IPS DF 4.7 (cell line): ENCODE data around the gene CRIP2.
A peak's percentile ranks its signal among the peaks of the same experiment; 100 is the strongest.

Source experiments
- DNase-seq: peaks from one replicate; pipeline ENCODE4 v3.0.0-alpha.2; 2013; ENCODE audit warnings: low spot score; ENCODE audit errors: extremely low read depth

CRIP2 gene

DNA sequence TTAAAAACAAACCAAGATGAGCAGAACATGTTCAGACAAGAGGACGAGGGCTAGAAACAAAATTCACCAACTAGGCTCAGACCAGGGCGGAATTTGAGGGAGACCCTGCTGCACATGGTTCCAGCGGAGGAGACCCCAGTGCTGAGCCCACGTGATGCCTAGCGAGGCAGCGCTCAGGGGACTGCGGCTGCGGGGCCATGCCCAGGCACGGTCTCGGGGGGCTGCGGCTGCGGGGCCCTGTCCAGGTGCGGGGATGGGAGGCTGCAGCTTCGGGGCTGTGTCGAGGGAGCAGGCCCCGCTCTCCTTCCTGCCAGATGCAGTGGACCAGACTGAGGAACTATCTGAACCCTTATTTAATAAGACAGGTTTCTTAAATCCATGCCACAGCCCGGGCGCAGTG, 12.7 kb upstream of the CRIP2 start:
- DNase-seq = no peak

DNA sequence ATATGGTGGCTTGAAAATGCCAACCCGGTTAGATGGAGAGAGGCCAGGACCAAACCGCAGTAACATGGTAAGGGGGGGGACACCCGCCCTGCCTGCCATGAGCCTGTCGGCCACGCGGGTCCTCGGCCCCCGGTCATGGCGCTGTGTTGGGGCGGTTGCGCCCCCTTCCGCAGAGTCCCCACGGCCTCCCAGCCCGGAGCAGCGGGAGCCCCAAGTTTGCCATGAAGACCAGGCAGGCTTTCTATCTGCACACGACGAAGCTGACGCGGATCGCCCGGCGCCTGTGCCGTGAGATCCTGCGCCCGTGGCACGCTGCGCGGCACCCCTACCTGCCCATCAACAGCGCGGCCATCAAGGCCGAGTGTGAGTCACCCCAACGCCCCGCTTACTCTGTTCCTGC, 10.1 kb upstream of the CRIP2 start:
- no peak for DNase-seq

DNA sequence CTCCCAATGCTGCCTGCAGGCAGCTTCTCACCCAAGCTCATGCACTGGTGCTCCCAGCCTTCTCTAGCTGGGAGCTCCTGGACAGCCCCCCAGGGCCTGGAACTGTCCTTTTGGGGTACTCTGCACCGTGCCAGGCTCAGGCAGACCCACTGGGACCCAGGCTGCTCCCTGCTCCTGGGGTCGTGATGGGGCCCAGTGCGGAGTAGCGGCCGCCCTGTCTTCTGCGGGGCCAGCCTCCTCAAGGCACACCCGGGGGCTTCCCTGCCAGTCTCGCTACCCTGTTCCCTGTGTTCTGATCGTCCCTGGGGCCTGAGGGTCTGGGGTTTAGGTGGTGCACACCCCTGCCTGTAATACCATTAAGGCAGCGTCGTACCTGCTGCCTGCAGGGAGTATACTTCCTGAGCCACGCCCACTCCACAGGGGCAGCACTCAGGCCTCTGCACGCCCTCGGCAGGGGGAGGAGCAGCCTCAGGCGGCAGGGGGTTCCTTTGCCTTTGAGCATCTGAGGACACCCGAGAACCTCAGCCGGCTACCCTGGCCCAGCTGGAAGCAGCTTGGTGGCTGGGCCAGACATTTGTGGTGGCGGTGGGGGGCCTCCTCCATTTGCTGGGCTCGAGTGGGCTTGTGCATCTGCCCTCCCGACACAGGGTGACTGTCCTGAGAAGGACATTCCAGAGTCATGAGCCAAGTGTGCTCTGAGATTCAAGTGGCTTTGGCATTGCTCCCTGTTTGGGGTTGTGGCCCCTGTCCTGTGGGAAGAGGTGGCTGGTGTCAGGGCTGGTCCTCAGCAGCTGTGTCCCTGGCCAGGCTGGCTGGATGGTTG, 9.2 kb upstream of the CRIP2 start:
- no peak for DNase-seq

DNA sequence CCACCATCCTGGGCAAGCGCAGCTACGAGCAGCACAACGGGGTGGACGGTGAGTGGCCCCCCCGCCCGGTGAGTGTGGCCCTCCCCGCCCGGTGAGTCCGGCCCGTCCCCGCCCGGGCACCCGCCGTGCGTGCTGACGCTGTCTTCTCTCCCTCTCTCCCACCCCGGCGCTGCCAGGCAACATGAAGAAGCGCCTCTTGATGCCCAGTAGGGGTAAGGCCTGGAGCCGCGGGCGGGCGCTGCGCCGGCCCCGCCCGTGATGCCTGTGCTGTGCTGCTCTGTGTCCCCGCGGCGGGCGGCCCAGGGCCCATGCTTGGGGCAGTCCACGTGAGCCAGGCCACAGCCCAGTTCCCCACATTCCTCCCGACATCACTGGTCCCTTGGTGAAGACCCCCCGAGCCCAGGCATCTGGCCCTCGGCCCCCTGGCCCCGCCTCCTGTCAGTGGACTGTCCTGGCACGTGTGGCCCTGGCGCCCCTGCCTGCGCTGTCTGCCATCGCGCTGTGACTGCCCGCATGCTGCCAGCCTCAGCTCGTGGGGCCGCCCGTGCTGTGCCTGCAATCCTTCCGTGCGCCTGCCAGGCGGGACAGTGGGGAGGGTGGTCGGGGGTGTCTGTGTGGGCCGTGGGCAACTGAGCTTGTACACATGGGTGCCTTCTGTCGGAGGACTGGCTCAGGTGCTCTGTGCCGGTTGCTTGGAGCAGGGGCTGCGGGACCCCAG, 7.9 kb upstream of the CRIP2 start:
- DNase-seq = no peak

DNA sequence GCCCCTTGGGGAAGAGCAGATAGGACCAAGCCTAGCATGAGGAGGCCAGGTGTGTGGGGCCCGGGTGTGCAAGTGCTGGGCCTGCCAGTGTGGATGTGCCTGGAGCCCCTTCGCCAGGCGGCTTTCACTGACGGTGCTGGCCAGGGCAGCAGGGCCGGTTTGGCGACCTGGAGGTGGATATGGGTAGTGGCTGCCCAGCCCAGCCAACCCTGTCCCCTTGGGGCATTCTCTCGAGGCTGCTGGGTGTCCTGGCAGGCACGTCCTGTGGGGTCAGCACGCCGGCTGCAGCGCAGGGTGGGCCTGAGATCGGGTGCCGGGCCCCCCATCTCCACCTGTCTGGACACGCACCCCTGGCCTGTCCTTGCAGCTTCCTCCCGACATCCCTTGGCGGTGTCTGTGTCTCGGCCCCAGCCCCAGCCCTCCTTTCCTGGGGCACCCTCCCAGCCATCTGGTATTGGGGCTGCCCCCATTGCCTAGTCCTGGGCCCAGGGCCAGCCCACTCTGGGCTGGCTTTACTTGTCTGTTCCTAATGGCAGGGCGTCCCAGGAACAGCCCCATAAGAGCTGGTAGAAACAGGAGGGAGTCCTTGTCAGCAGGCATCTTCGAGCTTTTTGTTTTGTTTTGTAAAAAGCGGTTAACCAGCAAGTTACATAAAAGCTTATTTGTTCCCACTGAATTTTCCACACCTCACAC, 7.2 kb upstream of the CRIP2 start:
- no peak for DNase-seq

DNA sequence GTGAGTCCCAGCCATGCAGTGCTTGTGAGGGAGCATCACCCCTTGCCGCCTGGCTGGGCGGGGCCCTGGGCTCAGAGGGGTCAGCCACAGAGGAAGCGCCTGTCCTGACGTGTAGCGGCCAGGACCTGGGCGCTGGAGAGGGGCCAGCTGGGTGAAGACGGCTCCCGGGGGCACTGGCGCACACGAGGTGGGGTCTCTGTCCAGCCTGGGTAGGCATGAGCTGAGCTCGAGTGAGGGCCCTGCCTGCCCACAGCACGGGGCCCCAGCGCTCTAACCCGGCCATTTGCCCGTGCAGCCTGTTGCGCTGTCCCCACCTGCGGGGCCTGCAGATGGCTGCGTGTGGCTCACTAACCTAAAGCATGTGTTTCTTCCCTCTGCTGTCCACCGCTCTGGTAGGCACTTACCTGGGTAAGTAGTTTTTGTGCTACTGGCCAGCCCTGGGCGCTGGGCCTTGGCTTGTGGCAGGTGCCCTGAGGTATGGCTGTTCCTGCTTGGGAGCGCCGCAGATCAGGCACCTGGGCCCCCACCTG, 6.6 kb upstream of the CRIP2 start:
- no peak for DNase-seq

DNA sequence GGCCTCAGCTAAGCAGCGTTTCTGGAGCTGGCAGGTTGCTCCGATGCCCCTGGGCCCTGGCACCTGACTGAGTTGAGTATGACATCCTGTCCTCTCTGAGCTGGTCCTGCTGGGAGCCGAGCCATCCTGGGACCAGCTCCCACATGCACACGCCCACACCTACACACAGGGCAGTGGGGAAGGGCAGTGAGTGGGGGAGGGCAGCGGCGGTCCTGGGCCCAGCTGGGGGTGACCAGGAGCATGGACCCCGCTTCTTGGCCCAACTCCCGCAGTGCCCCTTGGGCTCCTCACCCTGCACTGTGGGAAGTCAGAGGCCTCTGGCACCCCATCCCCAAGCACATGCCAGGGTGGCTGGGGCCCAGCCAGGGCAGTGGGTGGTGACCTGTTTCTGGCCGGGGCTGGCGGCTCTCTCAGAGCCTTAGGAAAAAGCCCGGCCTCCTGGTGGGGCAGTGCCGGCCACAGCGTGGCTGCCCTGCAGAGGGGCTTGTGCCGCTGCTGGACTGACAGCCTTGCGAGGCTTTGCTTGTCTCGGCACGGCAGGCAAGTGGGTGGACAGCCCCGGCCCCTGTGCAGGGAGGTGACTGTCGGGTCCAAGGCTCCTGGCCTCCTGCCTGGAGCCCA, 5.9 kb upstream of the CRIP2 start:
- DNase-seq = no peak

DNA sequence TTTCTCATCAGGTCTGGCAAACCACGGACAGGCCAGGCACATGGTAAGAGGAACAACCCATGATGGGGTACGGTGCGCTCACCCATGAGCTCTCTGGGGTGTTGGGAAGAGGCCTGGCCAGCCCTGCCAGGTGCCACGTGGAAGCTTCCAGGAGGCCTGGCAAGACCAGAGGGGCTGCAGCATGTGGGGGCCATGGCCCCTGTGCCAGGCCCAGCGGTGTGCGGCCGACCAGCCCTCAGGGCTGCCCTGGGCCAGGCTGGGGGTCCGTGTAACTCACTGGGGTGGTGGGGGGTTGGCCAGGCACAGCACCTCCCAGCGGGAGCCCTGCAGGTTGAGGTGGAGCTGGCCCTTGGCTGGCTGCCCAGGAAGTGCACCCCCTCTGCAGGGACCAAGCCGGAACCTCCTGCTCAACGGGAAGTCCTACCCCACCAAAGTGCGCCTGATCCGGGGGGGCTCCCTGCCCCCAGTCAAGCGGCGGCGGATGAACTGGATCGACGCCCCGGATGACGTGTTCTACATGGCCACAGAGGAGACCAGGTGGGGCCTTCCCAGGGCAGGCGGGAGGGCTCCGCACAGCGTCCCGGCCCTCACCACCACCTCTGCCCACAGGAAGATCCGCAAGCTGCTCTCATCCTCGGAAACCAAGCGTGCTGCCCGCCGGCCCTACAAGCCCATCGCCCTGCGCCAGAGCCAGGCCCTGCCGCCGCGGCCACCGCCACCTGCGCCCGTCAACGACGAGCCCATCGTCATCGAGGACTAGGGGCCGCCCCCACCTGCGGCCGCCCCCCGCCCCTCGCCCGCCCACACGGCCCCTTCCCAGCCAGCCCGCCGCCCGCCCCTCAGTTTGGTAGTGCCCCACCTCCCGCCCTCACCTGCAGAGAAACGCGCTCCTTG, 4.9 kb upstream of the CRIP2 start:
- no peak for DNase-seq

DNA sequence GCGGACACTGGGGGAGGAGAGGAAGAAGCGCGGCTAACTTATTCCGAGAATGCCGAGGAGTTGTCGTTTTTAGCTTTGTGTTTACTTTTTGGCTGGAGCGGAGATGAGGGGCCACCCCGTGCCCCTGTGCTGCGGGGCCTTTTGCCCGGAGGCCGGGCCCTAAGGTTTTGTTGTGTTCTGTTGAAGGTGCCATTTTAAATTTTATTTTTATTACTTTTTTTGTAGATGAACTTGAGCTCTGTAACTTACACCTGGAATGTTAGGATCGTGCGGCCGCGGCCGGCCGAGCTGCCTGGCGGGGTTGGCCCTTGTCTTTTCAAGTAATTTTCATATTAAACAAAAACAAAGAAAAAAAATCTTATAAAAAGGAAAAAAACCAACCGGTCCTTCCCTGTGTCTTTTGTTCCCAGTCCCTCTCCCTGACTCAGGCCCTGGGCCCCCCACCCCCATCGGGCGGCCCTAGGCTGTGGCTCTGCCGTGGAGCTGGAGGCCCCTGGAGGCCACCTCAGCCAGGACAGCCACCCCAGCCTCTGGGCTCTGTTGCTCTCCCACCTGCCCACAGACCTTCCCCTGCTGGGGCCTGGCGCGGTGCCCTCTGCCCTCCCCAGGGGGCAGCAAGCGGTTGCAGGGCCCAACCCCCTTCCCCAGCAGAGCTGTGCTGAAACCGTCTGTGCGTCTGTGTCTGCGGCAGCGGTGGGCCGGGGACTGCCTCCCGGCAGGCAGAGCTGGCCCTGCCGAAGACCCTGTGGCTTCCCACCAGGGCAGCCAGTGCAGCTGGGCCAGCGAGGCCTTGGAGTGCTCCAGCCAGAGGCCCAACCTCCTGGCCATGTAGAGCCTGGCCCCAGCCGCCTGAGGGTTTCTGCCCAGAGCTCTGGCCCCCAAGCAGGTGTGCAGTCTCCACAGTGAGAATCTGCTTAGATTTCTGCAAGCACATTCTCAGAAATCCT, 4.0 kb upstream of the CRIP2 start:
- DNase-seq = no peak

DNA sequence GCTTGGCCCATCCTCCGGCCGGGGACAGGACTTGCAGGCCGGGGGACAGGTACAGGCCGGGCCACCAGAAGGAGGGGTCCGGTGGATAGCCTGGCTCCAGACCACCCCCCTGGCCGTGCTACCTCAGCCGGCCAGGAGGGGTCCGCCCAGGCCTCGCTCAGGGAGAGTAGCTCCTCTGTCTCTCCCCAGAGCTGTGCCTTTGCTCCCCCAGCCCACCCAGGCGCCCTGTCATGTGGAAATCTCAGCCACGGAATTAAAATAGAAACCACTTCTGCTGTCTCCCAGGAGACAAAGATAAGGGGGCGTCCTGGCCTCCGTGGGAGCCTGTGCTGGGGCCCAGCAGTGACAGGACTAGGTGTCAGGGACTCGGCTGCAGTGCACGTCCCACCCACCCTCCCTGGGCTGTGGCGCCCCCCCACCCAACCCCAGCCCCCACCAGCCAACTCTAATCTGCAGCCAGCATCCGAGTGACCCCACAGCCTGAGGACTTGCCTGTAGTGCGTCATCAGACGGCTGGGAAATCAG, 3.3 kb upstream of the CRIP2 start:
- no peak for DNase-seq

DNA sequence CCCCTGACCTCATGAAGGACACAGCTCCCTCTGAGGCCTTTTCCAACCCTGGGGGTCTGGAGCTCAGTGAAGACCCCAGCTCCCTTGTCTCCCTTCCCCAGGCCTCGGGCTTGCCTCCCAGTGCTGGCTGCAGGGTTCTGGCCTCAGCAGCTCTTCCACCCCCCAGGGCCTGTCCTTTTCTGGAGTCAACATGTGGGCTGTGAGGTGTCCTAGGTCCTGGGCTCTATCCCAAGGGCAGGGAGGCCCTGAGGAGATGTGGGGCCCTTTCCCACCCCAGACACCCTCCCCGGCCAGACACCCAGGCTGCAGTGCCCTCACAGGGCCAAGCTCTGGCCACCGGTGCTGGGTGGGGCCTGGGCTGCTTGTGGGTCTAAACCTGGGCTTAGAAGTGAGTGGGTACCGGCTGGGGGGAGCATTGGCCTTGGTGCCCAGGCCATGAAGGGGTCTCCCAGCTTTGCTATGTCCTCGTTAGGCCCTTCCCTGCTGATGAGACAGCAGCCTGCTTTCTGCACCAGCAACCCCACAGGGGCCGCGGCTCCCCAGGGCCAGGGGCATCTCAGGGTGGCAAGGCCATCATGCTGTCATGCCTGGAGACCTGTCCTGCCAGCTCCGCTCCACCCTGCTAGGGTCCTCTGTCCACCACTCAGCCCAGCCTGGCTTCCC, 2.7 kb upstream of the CRIP2 start:
- DNase-seq = no peak

DNA sequence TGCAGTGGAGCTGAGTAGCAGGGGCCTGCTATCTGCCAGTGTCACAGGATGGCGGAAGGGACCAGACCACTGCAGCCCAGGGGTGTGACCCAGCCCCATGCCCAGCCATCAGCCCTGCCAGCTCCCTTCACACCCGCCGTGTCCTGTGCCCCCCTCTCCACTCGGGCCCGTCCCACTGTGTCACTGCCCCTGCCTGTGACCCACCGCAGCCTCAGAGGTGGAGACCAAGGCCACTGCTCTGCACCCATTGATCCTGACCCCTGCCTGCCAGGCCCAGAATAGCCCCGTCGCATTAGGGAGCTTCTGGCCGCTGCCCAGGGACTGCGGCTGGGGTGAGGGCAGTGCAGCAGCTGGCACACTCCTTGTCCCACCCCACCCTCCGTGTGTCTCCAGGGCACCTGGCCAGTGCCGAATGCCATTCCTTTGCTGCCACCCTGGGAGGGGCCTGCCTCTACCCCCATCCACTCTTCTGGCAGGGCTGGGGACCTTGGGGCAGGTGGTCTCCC, 2.1 kb upstream of the CRIP2 start:
- no peak for DNase-seq

DNA sequence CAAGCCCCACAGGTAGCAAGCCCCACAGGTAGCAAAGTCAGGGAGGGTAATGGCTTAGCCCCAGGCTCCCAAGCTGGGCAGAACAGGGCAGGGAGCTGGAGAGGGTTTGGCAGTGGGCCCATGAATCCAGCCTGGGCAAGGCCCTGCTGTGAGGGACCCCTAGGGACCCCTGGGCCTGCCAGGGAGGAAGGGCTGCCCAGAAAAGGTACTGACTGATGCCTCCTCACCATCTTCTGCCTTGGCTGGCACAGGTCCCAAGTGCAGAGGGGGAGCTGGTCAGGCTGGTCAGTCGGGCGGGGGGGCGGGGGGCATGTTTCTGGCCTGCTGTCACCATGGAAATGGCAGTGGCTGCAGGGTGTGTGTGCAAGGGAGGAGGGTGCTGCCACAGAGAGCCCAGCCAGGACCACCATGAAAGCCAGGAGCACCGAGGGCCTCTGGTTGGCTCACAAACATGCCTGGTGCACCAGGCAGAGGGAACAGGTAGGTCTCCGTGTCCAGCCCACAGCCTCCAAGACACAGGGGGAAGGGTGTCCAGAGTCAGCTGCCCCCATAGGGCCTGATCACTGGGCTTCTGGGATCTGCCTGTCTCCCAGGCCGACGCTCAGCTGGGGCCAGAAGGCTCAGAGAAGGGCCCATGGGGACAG, 1.5 kb upstream of the CRIP2 start:
- no peak for DNase-seq

DNA sequence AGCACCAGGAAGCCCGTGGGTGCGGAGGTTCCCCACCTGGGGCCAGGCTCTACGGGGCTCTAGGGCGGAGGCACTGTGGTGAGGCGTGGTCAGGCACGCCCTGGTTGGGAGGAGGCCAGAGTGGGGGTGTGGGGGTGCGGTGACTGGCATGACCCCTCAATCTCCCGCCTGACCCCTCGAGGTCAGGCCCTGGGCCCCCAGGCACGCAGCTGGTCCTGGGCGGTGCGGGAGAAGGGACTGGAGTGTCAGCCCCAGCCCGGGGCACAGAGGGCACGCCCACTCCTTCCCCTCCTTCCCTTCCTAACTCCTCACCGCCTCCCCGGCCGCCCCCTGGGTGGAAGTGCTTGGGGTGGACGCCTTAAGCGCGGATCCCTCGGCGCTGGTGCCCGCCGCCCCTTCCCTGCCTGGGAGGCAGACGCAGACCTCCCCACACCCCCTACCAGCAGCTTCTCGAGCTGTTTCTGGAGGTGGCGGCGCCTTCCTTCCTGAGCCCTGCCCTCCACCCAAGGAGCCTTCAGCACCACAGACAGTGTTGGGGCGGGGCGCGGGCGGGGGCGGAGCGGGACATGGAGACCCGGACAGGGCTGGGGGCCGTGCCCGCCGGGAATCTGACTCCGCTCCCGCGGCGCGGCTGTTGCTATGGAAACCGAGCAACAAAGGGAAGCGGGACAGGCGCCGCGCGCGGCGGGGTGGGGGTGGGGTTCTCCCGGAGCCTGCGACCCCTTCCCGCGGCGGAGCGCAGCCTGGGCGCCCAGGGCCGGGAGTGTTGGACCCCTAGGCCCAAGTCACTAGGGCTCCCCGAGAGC, 741 bp upstream of the CRIP2 start:
- DNase-seq = peak; percentile 60

DNA sequence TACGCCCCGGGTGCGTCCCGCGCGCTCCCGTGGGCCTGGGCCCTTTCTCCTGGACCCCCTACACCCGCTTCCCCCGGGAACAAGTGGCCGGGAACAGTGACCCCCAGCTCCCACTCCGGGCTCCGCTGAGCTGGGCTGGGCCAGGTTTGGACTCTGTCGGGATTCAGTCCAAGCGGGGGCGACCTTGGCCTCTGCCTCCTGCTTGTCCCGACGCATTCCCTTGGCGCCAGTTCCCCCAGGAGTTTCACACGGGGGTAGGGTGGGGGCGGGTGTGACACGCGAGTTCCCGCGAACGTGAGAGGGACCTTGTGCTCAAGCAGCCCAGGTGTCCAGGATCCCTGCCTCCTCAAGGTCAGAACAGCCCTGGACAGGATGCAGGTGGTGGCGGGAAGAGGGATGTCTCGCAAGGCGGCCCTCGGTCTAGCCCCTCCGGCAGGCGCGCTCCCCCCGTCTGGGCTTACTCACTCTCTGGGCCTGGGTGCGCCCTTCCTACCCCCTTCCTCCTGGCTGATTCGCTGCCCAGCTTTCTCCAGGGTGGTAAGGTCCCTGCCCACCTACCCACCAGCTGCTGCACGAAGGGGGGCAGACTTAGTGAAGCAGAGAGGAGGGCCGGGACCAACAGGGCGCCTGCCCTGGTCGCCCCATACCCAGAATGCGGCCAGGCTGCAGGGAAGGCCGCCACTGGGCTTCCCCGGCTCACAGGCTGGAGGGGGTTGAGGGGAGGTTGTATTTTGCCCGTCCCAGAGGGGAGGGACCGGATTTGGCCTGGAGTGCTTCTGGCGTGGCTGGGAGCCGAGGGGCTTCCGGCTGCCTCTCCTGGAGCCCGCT, 862 bp downstream of the CRIP2 start:
- DNase-seq = no peak

DNA sequence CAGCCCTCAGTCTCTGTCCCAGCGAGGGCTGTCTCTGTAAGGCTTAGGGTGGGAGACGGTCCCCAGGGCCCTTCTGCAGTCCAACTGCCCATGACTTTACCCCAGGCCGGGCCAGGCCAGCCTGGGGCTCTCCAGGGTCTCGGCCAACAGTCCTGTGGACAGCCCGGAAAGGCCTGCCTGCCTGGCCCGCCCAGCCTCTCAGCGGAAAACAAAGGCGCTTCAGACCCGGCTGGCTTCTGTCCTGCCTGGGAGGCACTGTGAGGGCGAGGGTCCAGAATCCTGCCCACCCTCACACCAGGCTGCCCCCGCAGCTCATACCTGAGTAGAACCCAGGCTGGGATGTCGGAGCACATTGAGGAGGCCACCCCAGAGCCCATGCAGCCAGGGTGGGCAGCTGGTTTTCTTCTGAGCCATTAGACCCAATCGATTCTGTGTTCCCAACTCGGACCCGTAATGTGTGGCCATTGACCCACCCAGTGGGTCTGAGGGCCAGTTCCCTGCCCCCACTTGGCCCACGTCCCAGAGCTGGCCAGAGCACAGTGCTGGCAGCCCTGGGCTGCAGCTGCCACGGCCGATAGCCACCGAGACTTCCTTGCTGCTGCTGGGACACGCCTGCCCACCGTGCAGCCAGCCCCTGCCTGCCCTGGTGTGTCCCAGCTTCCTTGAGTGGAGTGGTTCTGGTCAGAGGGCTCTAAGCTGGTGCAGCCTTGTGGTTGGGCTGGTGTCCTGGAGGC, 1.6 kb downstream of the CRIP2 start:
- no peak for DNase-seq
